ENCODE measurements around the gene OR4S2.

GRCh38 chr11:55607545-55607944 is 40.6 kb upstream of the OR4S2 start, which contains the start of gene OR4C11:
- TF ChIP-seq EZH2 (optimal IDR thresholded peaks at IDR 0.05; ENCODE audit: low read depth, low read length) (no peak), CTCF (IDR thresholded peaks at IDR 0.05; ENCODE audit: low read length) (no peak)
